ENCODE measurements around the gene HOXB13. TPM values are rescaled to one million over a fixed set of nuclear protein-coding genes. Genes with fewer than 3 reads are reported as not detected.

Gene HOXB13
- total RNA-seq, result not detected in 2 replicates

DNA sequence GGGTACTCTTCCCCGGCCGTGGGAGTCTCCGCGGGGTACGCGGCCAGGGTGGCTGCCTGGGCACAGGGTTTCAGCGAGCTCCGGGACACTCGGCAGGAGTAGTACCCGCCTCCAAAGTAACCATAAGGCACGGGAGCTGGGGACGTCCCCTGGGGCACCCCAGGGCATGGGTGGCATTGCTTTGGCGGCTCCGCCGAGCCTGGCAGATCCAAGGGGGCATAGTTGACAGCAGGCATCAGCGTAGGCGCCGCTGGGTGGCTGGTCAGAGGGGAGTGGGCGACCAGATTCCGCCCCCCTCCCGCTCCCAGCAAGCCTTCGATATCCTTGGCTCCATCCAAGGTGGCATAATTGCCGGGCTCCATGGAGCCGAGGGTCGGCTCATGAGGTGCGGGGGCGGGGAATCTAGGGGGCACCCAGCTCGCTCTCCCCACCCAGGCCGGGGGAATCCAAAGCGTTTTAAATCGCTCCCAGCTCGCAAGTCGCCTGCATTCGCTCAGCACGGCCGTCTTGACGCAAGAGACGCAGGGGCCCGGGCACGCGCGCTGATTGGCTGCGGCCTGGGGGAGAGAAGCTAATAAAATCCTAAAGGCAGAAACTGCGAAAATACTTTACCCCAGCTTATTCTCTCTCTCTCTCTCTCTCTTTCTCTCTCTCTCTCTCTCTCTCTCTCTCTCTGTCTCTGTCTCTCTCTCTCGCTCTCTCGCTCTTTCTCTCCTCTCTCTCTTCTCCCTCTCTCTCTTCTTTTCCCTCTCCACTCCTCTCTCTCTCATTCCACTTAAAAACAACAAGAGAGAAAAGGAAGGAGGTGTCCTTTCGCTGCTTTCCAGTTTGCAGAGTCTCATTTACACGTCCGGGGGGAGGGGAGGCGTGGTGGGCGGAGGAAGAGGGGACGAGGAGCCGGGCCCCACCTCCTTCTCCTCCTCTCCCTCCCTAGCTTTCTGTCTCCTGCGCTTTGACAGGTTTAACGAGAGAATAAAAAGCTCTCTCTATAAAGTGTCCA, at the start of gene HOXB13:
TSS of gene HOXB13 (minus strand) at position 519 of the 1,000 bp plus-strand sequence. CDS start at position 362, 157 bp downstream.
- intact Hi-C loops (cut with micrococcal nuclease), result loop anchor here (5.0 to 10.0 kb wide), 3 partner anchors 116 to 1236 kb away; partner anchors contain the start of genes DLX4, HOXB7 and IGF2BP1

- intact Hi-C loops (cut with micrococcal nuclease), result no loop called here
These were observed 48.1 kb upstream of the HOXB13 start for GRCh38 chr17:48776602-48777001.

GRCh38 chr17:48773245-48773644, 44.7 kb upstream of the HOXB13 start:
- intact Hi-C loops (cut with micrococcal nuclease), result no loop called here

DNA sequence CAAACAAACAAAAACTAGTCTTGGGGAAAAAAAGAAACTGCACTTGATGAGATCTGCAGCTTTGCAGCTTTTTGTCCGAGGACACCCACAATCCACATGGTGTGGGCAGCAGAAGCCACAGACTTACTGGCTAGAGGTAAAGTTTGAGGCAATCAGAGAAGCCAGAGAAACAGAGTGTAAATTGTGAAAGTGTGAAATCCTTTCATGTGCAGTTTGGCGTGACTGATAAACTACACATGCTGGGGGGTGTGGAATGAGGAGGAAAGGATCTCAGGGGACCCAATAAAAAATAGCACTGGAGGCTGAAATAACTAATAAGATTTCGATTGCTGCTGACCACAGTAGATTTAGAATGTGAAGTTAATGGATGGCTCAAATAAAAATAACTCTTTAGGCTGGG, 42.4 kb upstream of the HOXB13 start:
- intact Hi-C loops (cut with micrococcal nuclease), result no loop called here

DNA sequence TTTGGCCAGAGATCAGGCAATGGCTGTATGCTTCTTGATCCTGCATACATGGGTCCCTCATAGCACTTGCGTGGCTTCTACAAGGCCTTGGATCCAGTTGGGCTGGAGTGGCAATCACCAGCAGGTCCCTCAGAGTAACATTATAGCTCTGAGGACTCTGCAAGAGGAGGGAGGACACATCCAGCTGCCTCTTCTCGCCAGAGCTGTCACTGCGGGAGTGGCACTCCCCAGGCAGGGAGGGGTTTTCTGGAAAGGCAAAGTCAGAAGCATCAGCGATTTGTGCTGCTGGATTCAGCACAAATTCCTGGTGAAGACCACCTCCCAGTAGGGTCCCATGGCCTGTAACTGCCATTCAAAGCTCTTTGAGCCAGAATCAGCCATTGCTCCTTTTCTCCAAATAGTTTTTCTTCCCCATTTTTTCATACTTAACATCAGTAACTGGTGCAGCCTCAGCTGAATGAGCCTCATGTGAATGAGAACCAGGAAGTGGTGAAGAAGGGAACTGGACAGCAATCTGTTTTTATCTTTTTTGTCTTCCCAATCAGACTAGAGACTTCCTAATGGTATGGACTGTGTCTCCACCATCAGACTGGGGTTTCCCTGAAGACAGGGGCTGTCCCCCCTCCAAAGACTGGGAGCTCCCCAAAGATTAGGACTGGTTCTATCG, 40.6 kb upstream of the HOXB13 start:
- intact Hi-C loops (cut with micrococcal nuclease), result no loop called here

DNA sequence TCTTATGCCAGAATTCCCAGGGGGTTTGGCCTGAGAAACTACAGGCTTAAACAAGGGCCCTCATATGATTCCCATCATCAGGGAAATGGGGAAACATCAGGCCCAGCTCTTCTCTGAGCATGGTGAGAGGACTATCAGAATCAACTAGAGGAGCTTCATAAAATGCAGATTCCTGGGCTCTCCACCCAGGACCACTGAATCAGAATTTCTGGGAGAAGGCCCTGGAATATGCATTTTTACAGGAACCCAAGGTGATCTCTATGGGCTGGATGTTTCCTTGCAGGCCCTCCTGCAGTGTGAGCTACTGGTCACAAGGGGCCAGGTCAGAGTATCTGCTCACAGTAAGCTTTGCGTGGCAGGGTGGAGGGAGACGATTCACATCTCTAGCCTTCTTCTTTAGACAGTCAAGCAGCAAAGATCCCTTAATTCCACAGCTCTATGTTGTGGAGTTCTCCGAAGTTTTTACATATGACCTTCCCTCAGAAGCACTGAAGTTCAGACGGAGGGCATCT, 38.8 kb upstream of the HOXB13 start:
- intact Hi-C loops (cut with micrococcal nuclease), result no loop called here

GRCh38 chr17:48761114-48761513, 32.6 kb upstream of the HOXB13 start:
- intact Hi-C loops (cut with micrococcal nuclease), result no loop called here

GRCh38 chr17:48760411-48760810, 31.9 kb upstream of the HOXB13 start:
- intact Hi-C loops (cut with micrococcal nuclease), result no loop called here

DNA sequence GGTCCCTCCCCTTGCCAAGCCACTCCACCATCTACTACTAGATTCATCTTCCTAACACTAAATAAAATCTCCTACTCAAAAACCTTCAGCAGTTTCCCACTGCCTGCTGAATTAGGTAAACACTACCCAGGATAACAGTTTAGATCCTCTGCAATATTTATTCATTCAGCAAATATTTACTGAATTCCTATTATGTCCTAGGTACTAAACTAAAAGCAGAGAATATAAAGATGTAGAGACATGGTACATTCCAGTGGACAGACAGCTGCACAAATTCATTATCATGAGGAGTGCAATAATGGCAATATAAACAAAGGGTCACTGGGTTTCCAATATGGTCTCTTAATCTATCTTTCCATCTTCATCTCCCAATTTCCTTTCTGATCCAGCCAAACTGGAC, 30.7 kb upstream of the HOXB13 start:
- intact Hi-C loops (cut with micrococcal nuclease), result no loop called here

DNA sequence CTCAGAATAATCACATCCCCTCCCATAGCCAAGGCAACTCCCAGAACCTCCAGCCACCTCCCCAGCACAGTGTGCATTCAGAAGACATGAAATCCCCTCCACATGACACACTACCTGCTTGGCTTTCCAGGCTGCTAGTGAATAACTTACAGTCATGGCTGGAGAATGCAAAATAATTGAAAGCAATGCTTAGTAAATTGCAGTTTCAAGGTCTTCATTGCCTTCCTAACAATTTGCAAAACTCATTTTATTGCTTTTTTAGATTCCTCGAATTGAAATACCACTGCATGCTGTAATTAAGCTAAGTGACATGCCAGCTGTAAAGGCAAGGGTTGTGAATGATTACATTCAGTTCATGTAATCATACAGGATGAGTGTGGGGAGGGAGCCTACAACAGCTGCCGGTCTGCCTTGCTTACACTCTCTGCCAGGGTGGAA, 29.0 kb upstream of the HOXB13 start:
- intact Hi-C loops (cut with micrococcal nuclease), result no loop called here

DNA sequence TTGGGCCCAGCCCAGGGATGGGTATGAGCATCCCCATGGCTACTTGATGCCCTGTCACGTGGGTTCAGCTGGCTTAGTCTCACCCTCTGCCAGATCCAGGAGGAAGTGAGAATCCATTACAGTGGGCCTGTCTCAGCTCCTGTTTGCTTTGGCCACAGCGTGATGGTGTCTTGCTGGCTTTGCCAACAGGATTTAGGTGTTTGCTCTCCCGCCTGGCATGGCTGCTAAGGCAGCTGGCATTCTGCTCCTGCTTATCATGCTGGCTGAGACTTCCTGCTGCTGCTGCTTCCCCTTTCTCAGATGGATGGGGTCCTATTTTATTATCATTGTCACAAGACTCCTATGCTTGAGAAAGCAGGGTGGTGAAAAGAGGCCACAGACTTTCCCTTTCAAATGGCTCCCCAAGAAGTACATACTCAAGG, 28.3 kb upstream of the HOXB13 start:
- intact Hi-C loops (cut with micrococcal nuclease), result no loop called here

DNA sequence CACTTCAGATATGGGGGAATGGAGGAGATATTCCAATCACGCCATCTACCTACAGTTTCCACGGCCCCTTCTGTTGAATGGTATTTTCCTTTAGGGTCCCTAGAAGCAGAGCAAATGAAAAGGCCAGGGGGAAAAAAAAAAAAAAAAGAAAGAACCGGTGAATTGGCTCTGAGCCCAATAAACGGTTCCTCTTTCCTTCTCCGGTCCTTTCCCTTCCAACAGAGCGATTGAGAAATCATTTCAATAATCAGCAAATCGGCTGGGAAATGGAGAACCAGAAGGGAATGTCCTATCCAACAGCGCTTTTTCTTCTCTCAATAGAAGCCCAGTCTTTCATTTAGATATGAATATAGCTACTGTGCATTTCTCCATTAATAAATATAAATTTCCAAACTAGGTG, 26.8 kb upstream of the HOXB13 start:
- intact Hi-C loops (cut with micrococcal nuclease), result no loop called here

DNA sequence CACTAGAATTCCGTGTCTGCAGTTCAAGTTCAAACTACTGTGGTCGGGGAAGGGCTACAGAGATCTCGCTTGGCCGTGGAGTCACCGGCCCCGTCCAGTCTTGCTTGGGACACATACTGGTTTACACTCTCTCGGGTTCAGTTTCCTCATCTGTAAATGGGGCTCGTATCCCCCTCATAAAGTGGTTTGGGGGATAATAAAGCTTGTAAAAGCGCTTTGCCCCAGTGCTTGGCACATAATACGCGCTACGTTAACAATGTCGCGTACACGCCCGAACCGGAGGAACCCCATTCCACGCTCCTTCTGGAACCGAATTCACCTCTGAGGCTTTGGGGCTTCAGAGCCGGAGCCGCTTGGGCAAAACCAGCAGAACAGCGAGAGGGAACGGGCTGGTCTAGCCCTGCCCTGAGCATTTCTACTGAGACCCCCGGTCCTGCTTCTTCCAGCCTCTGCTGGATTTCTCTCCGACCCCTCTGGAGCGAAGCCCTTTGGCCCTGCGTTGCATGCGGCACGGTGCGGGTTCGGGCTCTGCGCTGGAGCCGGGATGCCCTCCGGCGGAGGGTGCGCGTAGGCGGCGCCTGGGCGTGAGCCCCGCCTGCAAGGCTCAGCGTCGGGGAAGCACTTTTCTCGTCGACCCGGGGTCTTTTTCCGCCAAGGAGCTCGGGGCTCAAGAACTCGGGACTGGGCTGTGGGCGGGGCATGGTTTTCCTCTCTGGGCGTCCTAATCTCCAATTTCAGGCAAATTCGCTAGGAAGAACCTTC, 26.1 kb upstream of the HOXB13 start:
- intact Hi-C loops (cut with micrococcal nuclease), result loop anchor here (5.0 kb wide), 1 partner anchor 243 kb away; the partner anchor contains the start of gene IGF2BP1

GRCh38 chr17:48753794-48754499, 25.4 kb upstream of the HOXB13 start:
- intact Hi-C loops (cut with micrococcal nuclease), result loop anchor here (5.0 kb wide), 1 partner anchor 243 kb away; the partner anchor contains the start of gene IGF2BP1

DNA sequence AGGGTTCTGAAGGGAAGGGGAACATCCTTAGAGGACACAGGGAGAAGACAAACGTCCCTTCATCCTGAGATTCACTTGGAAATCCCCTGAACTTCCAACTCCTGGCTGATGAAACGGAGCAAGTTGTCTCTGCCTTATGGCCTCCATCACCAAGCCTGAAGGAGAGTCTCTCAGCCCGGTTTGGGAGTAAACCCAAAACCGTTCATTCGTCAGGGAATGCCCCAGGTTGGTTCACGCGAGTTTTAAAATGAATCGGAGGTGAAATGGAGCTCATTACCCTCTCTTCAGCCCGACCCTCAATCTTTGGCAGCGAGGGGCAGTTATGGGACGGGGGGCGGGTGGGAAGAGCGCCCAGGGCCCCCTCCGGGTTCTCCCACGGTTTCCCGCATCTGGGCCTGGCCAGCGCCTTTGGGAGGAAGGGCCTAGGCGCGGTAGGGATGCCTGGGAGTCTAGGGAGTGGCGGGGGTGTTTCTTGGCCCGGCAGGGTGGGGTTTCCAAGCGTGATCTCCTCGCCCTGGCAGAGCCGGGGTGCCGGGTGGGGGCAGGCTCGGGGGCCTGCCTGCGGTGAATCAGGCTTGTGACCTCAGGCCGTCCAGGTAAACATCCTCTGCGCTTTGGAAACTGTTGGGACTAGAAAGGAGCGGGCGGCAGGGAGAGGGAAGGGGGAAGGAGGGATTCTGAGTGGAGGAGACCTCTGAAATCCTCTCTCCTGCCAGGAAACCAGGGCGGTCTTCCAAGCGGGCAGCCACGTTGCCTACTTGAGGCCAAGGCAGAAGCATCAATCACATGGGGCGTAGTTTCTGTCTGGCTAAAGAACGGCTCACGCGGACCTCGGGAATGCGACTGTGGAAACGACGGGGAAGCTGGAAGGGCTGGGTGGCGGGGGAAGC, 24.1 kb upstream of the HOXB13 start:
- intact Hi-C loops (cut with micrococcal nuclease), result loop anchor here (5.0 kb wide), 1 partner anchor 245 kb away; the partner anchor contains the start of gene IGF2BP1

GRCh38 chr17:48751733-48752398, 23.3 kb upstream of the HOXB13 start:
- intact Hi-C loops (cut with micrococcal nuclease), result loop anchor here (5.0 kb wide), 1 partner anchor 245 kb away; the partner anchor contains the start of gene IGF2BP1

DNA sequence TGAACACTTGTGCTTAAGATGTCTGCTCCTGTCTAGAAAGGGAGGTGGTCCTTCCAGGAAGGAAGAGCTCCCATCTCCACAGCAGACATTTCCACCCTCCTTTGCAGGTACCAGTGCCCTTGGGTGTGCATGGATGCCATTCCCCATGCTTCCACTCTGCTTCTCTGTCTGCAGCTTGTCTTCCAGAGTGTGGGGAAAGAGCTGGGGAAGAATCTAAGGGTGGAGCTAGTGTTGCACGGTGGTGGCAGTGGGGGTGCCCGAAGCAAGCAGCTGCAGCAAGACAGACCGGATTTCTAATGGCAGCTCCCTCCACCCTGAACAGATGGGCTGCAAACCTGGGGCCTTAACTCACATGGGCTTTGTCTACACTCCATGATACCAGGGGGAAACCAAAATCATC, 22.6 kb upstream of the HOXB13 start:
- intact Hi-C loops (cut with micrococcal nuclease), result loop anchor here (5.0 kb wide), 1 partner anchor 246 kb away; the partner anchor contains the start of gene IGF2BP1
